HL-60 (cell line): Measurements from ENCODE around the gene CDC25B.

ENCODE experiments used
- CTCF ChIP-seq: IDR thresholded peaks from one replicate; pipeline ENCODE4 v1.5.1; 2011; ENCODE audit warnings: low read length, control low read depth, inconsistent platforms; ENCODE audit not compliant: insufficient read depth
- POLR2AphosphoS5 ChIP-seq: IDR thresholded peaks from 2 replicates; pipeline ENCODE4 v1.6.1; 2012; ENCODE audit warnings: low read depth

GRCh38 chr20:3848565-3848964 lies 52.5 kb downstream of the CDC25B start:
- no peak for TF ChIP-seq CTCF
- no peak for TF ChIP-seq POLR2AphosphoS5
